Non-pigmented ciliary epithelial cell (primary cell): Measurements from ENCODE around the gene CEP89.
"Not testable (repeated sequence)": the region's sequence is repeated elsewhere in the genome, so short reads cannot be mapped to it uniquely, and the experiment has no call there.

Experiments
- DNase-seq: peaks from one replicate; pipeline ENCODE4 v3.0.0-alpha.2; 2010; ENCODE audit warnings: low read depth

CEP89 gene

DNA sequence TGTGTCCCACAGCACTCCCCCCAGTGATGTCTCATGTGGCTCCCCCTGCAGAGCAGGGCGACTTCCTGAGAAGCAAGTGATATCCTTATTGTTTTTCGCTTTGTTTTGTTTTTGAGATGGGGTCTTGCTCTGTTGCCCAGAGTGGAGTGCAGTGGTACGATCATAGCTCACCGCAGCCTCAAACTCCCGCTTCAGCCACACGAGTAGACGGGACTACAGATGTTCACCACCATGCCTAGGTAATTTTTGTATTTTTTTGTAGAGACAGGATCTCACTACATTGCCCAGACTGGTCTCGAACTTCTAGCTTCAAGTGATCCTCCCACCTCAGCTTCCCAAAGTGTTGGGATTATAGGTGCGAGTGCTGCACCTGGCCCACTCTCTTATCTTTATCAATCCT, 5.0 kb downstream of the CEP89 start:
- DNase-seq = no peak

- DNase-seq = no peak
Measured at GRCh38 chr19:32945260-32945659, 26.5 kb downstream of the CEP89 start.

DNA sequence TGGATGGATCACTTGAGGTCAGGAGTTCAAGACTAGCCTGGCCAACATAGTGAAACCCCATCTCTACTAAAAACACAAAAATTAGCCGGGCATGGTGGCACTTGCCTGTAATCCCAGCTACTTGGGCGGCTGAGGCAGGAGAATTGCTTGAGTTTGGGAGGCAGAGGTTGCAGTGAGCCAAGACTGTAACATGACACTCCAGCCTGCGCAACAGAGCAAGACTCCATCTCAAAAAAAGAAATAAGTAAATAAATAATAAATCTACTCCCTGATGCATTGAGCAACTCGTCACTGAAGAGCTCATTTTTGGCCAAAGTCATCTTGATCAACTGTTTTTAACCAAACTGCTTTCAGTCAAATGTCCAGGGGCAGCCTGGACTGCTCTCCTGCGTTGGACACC, 30.5 kb downstream of the CEP89 start:
- not testable (repeated sequence) for DNase-seq

DNA sequence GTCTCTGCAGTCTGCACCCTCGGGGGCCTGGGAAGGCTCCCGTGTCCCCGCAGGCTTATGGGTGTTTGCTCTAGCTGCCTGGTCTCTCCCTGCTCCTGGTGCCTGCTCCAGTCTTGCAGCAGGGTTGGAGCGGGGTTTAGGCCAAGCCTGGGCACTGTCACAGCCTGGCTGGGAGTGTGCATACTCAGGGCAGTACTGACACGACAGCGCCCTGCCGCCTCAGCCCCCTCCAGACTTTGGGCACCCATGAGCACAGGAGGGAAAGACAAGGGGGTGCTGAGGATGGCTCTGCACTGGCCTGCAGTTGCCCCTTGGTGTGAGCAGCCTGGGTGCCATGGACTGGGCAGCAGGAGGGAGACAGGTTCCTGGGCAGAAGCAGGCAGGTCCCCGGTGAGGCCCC, 35.7 kb downstream of the CEP89 start:
- no peak for DNase-seq

GRCh38 chr19:32935629-32936028, 36.1 kb downstream of the CEP89 start:
- no peak for DNase-seq

DNA sequence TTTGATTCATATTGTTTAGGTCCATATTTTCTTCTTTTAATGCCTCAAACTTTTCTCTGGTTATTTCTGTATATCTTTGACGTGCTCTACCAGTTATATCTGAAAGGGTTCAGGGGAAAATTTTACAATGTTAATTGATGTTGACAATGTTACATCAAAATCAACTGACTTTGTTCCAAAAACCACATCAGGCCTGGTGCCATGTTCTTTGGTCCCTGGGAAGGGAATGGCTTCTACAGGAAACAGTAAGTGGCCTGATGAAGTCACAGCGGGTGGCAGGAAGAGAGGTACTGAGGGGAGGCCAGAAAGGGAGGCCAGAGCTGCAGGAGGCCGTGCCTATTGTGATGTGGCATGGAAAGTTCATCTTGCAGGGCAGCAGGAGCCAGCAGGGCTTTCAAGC, 38.2 kb downstream of the CEP89 start:
- DNase-seq = no peak

DNA sequence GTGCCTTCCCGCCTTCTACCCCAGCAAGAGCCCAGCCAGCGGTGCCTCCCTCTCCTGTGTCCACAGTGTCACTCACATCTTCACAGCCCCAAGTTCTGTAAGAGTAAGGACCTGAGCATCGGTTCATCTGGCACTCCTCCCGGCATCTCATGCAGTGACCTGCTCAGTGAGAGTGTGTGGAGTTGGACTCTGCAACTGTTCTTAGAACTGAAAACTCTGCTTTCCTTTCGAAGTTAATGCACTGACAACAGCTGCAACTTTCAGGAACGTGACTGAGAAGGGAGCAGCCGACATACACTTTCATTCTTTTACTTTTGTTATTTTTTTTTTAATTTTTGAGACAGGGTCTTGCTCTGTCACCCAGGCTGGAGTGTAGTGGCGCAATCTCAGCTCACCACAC, 41.2 kb downstream of the CEP89 start:
- DNase-seq = no peak

GRCh38 chr19:32928806-32929205, 43.0 kb downstream of the CEP89 start:
- no peak for DNase-seq

DNA sequence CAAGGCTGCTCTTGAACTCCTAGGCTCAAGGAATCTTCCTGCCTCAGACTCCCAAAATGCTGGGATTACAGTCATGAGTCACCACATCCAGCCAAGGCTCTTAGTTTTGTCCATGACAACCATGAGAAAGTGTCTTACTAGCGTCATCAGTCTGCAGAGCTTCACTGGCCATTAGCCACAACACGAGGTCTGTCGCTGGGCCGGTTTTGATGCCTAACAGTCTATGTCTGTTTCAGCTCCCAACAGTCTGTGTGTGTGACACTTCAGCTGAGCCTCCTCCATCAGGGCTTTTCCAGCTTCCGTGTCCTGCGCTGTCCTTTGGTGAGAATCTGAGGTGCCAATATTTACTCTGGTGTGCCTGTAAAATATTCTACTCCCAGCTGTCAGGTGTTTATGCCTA, 47.6 kb downstream of the CEP89 start:
- no peak for DNase-seq

GRCh38 chr19:32921624-32922023, 50.1 kb downstream of the CEP89 start:
- no peak for DNase-seq

GRCh38 chr19:32919365-32919764, 52.4 kb downstream of the CEP89 start:
- no peak for DNase-seq

- DNase-seq = no peak
Measured at GRCh38 chr19:32917616-32917996, 54.2 kb downstream of the CEP89 start.

DNA sequence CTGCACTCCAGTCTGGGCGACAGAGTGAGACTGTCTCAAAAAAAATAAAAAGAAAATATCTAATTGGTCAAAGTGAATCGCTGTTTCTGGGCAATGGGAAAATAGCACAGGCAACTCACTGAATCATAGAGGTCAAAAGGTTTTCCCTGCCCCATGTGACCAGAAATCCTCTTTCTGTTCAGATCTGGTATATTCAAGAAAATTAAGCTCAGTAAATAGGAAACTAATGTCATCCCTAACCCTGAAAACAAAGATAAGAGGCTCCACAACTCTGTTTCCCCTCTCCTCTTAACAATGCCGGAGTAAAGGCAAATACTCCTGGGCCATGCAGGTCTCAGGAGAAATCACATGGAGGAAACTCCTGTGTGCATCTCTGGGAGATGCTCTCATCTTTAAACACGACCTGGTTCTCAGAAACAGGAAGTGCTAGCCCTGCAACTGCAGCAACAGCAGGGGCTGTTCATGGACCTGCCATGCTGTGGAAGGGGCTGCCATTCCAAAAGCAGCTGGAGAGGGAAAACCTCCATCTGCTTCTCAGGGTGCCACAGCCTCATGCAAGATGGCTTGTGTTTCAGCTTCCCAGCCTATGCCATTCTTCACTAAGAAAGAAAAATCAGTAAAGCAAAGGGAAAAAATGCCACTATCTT, 54.7 kb downstream of the CEP89 start:
- DNase-seq = no peak

DNA sequence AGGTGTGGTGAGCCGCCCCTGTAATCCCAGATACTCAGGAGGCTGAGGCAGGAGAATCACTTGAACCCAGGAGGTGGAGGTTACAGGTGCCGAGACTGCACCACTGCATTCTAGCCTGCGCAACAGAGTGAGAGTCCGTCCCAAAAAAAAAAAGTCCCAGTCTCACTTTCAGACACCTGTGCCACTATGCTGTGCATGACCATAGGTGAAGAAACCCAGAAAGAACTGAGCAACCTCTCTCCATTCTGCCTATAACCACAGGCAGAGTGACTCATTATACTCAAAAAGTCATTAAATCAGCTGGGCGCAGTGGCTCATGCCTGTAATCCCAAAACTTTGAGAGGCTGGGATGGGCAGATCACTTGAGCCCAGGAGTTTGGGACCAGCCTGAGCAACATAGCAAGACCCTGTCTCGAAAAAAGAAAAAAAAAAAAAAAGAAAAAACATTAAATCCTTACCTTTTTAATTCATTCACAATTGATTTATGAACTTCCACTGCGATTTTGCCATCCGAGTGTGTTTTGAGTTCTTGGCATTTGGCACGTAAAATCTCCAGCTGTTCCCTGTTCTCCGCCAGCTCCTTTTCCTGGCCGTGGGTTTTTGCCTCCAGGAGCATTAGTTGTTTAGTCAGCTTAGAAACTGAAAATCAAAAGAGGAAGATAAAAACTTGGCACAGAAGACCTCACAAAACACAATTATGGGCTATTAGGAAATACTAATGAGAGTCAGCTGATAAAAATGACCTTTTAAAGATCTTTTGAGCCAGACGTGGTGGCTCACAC, 56.7 kb downstream of the CEP89 start:
- no peak for DNase-seq

GRCh38 chr19:32911467-32911866, 60.3 kb downstream of the CEP89 start:
- DNase-seq = no peak

GRCh38 chr19:32910874-32911273, 60.9 kb downstream of the CEP89 start:
- DNase-seq = no peak

DNA sequence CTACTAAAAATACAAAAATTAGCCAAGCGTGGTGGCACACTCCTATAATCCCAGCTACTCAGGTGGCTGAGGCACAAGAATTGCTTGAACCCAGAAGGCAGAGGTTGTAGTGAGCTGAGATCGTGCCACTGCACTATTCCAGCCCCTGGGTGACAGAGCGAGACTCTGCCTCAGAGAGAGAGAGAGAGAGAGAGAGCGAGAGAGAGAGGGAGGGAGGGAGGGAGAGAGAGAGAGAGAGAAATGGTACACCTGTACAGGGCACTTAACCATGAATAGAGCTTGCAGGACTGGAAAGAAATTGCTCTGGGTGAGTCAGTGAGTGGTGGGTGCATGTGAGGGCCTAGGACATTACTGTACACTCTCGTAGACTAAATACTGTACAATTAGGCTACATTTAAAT, 61.7 kb downstream of the CEP89 start:
- DNase-seq = no peak

GRCh38 chr19:32909257-32909656, 62.5 kb downstream of the CEP89 start:
- no peak for DNase-seq

DNA sequence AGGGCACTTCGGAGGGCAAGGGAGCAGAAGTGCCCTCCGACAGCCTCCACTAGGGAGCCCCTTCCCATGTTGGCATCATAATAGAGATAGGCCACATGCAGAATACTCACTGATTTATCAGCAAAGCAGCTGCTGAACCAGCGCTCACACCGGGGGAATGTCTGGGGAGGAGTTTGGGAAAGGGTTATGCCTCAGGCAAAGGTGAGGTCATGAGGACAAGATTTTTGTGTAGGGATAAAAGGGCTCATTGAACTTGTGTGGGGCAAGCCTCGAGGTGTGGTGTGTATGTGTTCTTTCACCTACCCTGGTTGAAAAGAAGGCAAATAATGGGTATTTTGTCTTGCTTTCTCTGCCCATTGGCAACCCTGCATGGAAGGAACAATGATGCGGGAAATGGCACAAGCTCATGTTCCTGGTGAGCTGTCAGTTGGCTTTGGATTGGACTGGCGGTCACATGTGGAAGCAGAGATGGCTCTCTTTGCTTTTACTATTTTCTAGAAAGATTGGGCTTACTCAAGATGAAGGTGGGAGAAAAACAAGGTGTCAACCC, 63.0 kb downstream of the CEP89 start:
- DNase-seq = no peak

GRCh38 chr19:32902448-32902847, 69.3 kb downstream of the CEP89 start:
- no peak for DNase-seq

DNA sequence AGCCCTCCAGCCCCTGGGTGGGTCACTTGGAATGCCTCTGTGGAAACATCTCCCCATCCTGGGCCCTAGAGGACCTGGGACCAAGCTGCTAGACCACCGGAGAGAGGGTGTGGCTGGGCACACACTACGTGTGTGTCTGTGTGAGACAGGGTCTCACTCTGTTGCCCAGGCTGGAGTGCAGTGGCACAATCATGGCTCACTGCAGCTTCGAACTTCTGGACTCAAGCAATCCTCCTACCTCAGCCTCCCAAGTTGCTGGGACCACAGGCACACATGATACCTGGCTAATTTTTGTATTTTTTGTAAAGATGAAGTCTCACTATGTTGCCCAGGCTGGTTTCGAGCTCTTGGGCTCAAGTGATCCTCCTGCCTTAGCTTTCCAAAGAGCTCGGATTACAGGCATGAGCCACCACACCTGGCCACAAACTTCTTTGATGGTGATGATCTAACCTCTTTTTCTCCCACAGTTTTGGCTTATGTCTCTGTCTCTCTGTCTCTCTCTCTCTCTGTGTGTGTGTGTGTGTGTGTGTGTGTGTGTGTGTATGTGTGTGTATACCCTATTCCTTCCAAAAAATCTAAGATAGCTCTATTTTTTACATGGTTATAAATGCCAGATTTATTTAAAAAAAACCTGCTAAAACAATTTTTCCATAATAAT, 70.1 kb downstream of the CEP89 start:
- no peak for DNase-seq

GRCh38 chr19:32896516-32897214, 75.1 kb downstream of the CEP89 start:
- DNase-seq = peak; percentile 1
